PC-9 (cell line): ENCODE data around the gene RIOK2. TPM values are rescaled to one million over a fixed set of nuclear protein-coding genes. Genes with fewer than 3 reads are reported as not detected.

Experiments
- Bru-seq: library from RNA; stranded (reverse); fragments of 400-500 nt; gene quantifications from one replicate; lab custom pipeline; 2021; lab: Mats Ljungman, UMichigan
- BruChase-seq, 2 experiments: library from RNA; stranded (reverse); fragments of 400-500 nt; gene quantifications; one replicate each; lab custom pipeline; 2021; lab: Mats Ljungman, UMichigan
- BruUV-seq: library from RNA; stranded (reverse); fragments of 400-500 nt; replicated peaks from 2 replicates; lab custom pipeline; 2021; lab: Mats Ljungman, UMichigan
- CTCF ChIA-PET: fragments of 300-600 bp; sonication (Branson Sonifier 250); formaldehyde crosslinking; loops from one replicate; lab custom pipeline; 2022; ENCODE audit warnings: antibody characterized with exemption; lab: Charles Lee
- POLR2A ChIA-PET: fragments of 300-600 bp; sonication (Branson Sonifier 250); formaldehyde crosslinking; loops from one replicate; lab custom pipeline; 2022; ENCODE audit warnings: antibody characterized with exemption; ENCODE audit not compliant: unreplicated experiment; lab: Charles Lee
- DNase-seq, 2 experiments: peaks; one replicate each; pipeline versions ENCODE4 v3.0.0 to v3.0.0-alpha.2; 2015 to 2022; ENCODE audit warnings: mixed read lengths in 1 of 2
- H2AFZ ChIP-seq: fragments of 200-600 bp; sonication (generic); 2 replicates; pipeline ENCODE4 v1.8.1; 2017; ENCODE audit warnings: antibody characterized with exemption
- H3F3A ChIP-seq: fragments of 200-600 bp; sonication (generic); 2 replicates; pipeline ENCODE4 v1.8.1; 2017; ENCODE audit warnings: antibody characterized with exemption, mild to moderate bottlenecking, low read depth; ENCODE audit not compliant: insufficient read depth
- H3K27ac ChIP-seq: fragments of 200-600 bp; sonication (generic); 2 replicates; pipeline ENCODE4 v1.6.1; 2016; ENCODE audit warnings: mixed run types
- H3K27me3 ChIP-seq: fragments of 200-600 bp; sonication (generic); 2 replicates; pipeline ENCODE4 v1.6.1; 2016; ENCODE audit warnings: low read depth, mixed run types; ENCODE audit not compliant: insufficient read depth
- H3K36me3 ChIP-seq: fragments of 200-600 bp; sonication (generic); 2 replicates; pipeline ENCODE4 v1.6.1; 2016; ENCODE audit warnings: low read depth, mixed run types
- H3K4me1 ChIP-seq: fragments of 200-600 bp; sonication (generic); replicated peaks from 2 replicates; pipeline ENCODE4 v1.6.1; 2016; ENCODE audit warnings: mixed run types; ENCODE audit not compliant: insufficient read depth
- H3K4me2 ChIP-seq: fragments of 200-600 bp; sonication (generic); 2 replicates; pipeline ENCODE4 v1.6.1; 2017; ENCODE audit warnings: mixed run types
- H3K4me3 ChIP-seq: fragments of 200-600 bp; sonication (generic); 2 replicates; pipeline ENCODE4 v1.6.1; 2016; ENCODE audit warnings: mixed run types
- H3K79me2 ChIP-seq: fragments of 200-600 bp; sonication (generic); 2 replicates; pipeline ENCODE4 v1.6.1; 2017; ENCODE audit warnings: low read depth, mixed run types
- H3K9me2 ChIP-seq: fragments of 200-600 bp; sonication (generic); 2 replicates; pipeline ENCODE4 v1.8.1; 2017; ENCODE audit warnings: mild to moderate bottlenecking; ENCODE audit not compliant: insufficient read depth
- H3K9me3 ChIP-seq: fragments of 200-600 bp; sonication (generic); 2 replicates; pipeline ENCODE4 v1.8.1; 2016; ENCODE audit warnings: low read depth; ENCODE audit not compliant: insufficient read depth
- H4K20me1 ChIP-seq: fragments of 200-600 bp; sonication (generic); 2 replicates; pipeline ENCODE4 v1.8.1; 2017; ENCODE audit not compliant: insufficient read depth
- CTCF ChIP-seq: fragments of 200-600 bp; sonication (generic); conservative IDR thresholded peaks from 2 replicates; pipeline ENCODE4 v1.6.1; 2017; ENCODE audit warnings: mixed run types, antibody characterized with exemption, mild to moderate bottlenecking, moderate library complexity
- EZH2 ChIP-seq: fragments of 200-600 bp; sonication (generic); IDR thresholded peaks from 2 replicates; pipeline ENCODE4 v1.8.0; 2017; ENCODE audit warnings: antibody characterized with exemption, low read depth
- intact Hi-C: fragments of 100-400 bp; cut with micrococcal nuclease; formaldehyde crosslinking; loops from one replicate; pipeline ENCODE4 v1.10.0; 2022; ENCODE audit not compliant: unreplicated experiment
- long read RNA-seq: library from polyadenylated mRNA; stranded (forward); transcript quantifications from one replicate; pipeline ENCODE4 v2.0.0, GENCODE V29; 2022
- total RNA-seq: library from RNA; stranded (reverse); gene quantifications from 2 replicates; pipeline ENCODE4 v1.2.3, GENCODE V29; 2021

The RIOK2 gene
- 14.4 and 18.4 TPM in 2 replicates for total RNA-seq
- Bru-seq, nascent RNA: percentile 71 among the genes with signal in this experiment
- percentile 70 among the genes with signal in this experiment for BruChase-seq, experiment 1, labeled RNA remaining after a 2-hour chase
- BruChase-seq, experiment 2, labeled RNA remaining after a 6-hour chase: percentile 69 among the genes with signal in this experiment
- long read RNA-seq, transcript RIOK2-201 (10 exons, 3,922 nt): major isoform, 24 of 28 reads
- long read RNA-seq, partial matches to known transcripts: 0 of 28 reads
- long read RNA-seq, other reads (novel, unspliced or antisense): 3 of 28 reads

GRCh38 chr5:97183100-97183929 lies at the start of gene RIOK2:
TSS of gene RIOK2 (minus strand) at chr5:97183247. CDS start at chr5:97183191, 56 bp downstream.
- Histone ChIP-seq H3F3A (peaks cover 10% of the 10 kb centered on the region; the same call in 1 of the 2 replicates), H3K4me3 (peak within 1 kb of the TSS; percentile 93), H3K27ac (peak within 1 kb of the TSS; percentile 91), H3K79me2 (peaks cover 38% of the 10 kb centered on the region), H3K36me3 (peaks cover 14% of the 10 kb centered on the region; the same call in 1 of the 2 replicates), H3K4me2 (peak within 1 kb of the TSS; percentile 84), H3K9me3 (peaks cover 7% of the 10 kb centered on the region; the same call in 1 of the 2 replicates), H3K4me1 (peaks cover 17% of the 10 kb centered on the region), H2AFZ (peak within 1 kb of the TSS; percentile 88), H4K20me1 (0 out of 2 replicates have a peak, but pooled peaks cover 5% of the 10 kb centered on the region), H3K27me3 (no peaks in the 10 kb centered on the region), H3K9me2 (no peaks in the 10 kb centered on the region)
- intact Hi-C loops: loop anchor here (1.0 kb wide), 1 partner anchor 1590 kb away; the partner anchor contains the start of gene RGMB
- CTCF ChIA-PET: no interaction called here
- peak; percentile 87 to 89 for DNase-seq
- POLR2A ChIA-PET: interaction anchor here (0.6 kb wide), 1 partner anchor 459 kb away, joined by 3 read pairs; no protein-coding TSS in a partner anchor
- no peak for TF ChIP-seq CTCF
- TF ChIP-seq EZH2: no peak
- BruUV-seq: no TSS peak

DNA sequence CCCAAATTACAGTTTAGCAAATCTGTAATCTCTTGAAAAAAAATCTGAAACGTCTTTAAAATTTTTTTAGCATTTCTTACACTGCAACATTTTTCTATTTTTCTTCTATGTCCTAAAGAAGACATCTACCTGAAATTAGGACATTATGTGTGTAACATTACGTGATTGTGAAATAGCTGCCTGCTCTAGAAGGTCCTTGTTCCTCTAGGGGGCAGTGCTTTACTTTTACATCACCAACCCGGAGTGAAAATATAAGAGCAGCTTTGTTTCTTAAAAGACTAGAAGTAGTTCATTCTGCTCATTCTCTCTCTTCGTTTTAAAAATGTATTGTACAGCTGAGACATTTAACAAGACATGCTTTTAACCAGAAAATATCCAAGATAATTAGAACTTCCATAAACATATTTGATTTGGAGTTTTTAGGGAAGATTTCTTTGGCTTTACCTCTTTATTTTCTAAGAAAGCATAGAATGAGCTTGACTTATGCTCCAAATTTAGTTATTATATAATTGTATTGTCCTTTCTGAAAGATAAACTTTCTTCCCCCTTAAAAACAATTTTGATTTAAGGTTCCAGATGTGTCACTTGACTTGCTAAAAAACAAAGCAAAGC lies 48.1 kb upstream of the RIOK2 start:
- Histone ChIP-seq H2AFZ (no peak overlapping the region; the same call in 1 of the 2 replicates), H3K36me3 (no peaks in the 10 kb centered on the region), H3K9me2 (no peaks in the 10 kb centered on the region), H4K20me1 (no peaks in the 10 kb centered on the region), H3K9me3 (no peaks in the 10 kb centered on the region), H3F3A (peaks cover 4% of the 10 kb centered on the region; the same call in 1 of the 2 replicates), H3K27ac (no peak overlapping the region), H3K4me1 (peaks cover 21% of the 10 kb centered on the region), H3K27me3 (no peaks in the 10 kb centered on the region), H3K79me2 (no peaks in the 10 kb centered on the region), H3K4me3 (no peak overlapping the region), H3K4me2 (no peak overlapping the region)
- CTCF ChIA-PET: interaction anchor here (2.0 kb wide), 1 partner anchor 1539 kb away, joined by 8 read pairs; no protein-coding TSS in a partner anchor
- no peak for TF ChIP-seq EZH2
- TF ChIP-seq CTCF: peak; percentile 89
- no TSS peak for BruUV-seq
- intact Hi-C loops: loop anchor here (1.0 to 2.0 kb wide), 2 partner anchors 303 to 1596 kb away; no protein-coding TSS in a partner anchor
- POLR2A ChIA-PET: no interaction called here
- peak in 1 of 2 experiments; percentile 62 for DNase-seq
